AG08396 (cell line): ENCODE data around the gene AIF1.

ENCODE experiments used
- DNase-seq: peaks from one replicate; pipeline ENCODE4 v3.0.0; 2012; ENCODE audit warnings: low spot score, mixed read lengths

AIF1 gene

DNA sequence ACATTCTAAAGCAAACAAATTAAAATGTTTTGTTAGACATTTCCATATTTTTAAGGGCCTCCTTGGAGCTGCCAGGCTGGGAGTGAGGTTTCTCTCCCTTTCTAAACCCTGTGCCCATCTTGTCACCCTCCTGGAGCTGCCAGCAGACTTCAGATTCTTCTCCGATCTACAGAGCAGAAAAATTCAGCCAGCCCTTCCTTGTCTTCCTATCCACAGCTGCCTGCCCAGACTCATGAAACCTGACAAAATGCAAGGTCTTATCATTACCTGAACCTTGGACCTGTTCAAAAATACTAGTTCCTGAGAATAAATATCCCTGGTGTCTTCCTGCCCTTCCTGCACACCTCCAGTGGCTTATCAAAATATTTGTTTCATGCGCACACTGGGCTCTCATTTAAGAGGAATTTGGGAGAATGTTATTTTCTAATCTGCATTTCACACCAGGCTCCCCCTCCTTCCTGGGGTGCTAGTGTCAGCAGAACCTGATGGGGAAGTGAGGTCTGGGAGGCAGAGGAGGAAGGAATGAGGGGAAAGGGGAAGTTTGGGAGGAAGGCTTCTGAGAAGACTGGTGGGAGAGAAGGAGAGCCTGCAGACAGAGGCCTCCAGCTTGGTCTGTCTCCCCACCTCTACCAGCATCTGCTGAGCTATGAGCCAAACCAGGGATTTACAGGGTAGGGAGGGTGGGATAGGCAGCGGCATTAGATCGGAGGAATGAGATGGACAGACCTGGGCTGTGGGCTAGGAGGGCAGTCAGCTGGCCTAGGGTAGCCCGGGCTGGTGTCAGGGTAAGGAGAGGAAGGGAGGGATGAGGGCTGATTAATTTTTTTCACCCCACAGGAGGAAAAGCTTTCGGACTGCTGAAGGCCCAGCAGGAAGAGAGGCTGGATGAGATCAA lies at the start of gene AIF1:
TSS of gene AIF1 (plus strand) at position 551 of the 895 bp plus-strand sequence. CDS start at position 647, 96 bp downstream.
- no peak for DNase-seq

DNA sequence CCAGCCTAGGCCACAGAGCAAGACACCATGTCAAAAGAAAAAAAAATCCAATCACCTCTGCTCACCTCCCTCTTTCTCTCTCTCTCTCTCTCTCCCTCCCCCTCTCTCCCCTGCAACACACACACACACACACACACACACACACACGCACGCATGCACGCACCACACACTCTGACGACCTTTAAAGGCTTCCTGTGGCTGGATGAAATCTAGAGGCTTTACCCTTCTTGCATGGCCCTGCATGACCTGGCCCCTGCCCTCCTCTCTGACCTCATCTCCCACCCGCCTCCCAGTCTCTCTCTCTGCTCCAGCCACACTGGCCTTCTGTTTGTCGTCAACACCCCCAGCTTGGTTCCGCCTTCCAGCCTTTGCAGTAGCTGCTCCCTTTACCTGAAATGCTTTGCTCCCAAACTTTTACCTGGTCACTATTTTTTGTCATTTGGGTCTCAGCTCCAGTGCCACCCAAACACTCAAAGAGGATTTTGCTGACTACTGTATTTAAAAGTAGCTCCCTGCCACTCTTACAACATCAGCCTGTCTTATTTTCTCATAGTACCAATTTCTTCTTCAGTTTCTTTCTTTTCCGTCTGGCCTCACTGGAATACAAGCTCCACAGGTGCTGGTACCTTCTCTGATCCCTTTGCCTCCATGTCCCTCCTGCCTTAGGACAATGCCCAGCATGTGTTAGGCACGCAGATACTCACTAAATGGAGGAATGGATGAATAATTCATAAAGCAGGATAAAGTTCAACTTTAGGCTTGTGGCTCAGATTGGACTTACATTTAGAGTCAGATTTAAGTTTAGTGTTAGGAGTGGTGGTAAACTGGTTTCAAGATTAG lies 47.3 kb upstream of the AIF1 start:
- DNase-seq = no peak

DNA sequence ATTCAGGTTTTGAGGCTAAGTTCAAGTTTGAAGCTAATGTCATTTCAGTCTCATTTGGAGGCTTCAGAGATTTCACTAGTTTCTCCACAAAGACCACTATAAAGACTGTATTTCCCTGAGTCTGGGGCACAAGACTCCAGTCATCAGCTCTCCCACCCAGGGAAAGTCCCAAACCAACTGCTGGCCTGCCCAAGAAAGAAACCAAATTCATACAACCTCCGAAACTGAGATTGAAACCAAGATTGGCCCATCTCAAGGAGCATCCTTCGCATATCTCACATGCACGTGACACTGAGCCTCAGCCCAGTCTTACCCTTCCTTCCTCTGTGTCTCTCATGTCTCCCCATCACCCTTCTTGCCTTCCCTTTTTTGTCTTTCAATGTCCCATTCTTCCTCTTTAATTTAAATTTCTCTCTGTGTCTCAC lies 46.5 kb upstream of the AIF1 start:
- DNase-seq = no peak

DNA sequence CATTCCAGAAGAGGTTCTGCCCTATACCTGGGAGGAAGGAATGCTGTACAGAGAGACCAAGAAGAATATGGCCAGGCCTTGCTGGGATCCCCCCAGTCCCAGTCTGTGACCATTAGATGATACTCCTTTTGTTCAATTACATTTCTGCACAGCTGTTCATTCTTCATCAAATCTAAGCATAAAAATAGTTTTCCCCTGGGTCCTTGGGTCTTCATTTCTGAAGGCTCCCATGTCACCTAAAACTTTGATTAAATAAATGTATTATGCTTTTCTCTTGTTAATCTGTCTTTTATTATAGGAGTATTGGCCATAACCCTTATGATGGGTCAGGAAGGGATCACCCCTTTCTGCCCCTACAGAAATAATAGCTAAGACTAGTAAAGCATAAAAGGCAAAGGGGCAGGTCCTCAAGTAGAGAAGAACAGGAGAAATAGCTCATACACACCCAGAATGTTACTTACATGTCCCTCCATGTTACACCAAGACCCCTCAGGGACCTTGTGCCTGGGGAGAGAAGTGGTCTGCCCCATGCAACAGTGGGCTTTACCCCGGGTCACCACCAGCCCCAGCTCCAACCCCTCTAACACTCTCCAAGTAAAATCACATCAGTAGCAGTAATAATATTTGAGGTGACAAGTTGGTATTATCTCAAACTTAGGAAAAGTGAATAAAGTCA lies 45.0 kb upstream of the AIF1 start:
- DNase-seq = no peak

DNA sequence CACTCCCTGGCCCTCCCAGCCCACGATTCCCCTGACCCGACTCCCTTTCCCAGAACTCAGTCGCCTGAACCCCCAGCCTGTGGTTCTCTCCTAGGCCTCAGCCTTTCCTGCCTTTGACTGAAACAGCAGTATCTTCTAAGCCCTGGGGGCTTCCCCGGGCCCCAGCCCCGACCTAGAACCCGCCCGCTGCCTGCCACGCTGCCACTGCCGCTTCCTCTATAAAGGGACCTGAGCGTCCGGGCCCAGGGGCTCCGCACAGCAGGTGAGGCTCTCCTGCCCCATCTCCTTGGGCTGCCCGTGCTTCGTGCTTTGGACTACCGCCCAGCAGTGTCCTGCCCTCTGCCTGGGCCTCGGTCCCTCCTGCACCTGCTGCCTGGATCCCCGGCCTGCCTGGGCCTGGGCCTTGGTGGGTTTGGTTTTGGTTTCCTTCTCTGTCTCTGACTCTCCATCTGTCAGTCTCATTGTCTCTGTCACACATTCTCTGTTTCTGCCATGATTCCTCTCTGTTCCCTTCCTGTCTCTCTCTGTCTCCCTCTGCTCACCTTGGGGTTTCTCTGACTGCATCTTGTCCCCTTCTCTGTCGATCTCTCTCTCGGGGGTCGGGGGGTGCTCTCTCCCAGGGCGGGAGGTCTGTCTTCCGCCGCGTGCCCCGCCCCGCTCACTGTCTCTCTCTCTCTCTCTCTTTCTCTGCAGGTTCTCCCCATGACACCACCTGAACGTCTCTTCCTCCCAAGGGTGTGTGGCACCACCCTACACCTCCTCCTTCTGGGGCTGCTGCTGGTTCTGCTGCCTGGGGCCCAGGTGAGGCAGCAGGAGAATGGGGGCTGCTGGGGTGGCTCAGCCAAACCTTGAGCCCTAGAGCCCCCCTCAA lies 42.8 kb upstream of the AIF1 start, which contains the start of gene LTA:
TSS of gene LTA (plus strand) at position 249 of the 871 bp plus-strand sequence. CDS start at position 703, 454 bp downstream.
- DNase-seq = no peak

DNA sequence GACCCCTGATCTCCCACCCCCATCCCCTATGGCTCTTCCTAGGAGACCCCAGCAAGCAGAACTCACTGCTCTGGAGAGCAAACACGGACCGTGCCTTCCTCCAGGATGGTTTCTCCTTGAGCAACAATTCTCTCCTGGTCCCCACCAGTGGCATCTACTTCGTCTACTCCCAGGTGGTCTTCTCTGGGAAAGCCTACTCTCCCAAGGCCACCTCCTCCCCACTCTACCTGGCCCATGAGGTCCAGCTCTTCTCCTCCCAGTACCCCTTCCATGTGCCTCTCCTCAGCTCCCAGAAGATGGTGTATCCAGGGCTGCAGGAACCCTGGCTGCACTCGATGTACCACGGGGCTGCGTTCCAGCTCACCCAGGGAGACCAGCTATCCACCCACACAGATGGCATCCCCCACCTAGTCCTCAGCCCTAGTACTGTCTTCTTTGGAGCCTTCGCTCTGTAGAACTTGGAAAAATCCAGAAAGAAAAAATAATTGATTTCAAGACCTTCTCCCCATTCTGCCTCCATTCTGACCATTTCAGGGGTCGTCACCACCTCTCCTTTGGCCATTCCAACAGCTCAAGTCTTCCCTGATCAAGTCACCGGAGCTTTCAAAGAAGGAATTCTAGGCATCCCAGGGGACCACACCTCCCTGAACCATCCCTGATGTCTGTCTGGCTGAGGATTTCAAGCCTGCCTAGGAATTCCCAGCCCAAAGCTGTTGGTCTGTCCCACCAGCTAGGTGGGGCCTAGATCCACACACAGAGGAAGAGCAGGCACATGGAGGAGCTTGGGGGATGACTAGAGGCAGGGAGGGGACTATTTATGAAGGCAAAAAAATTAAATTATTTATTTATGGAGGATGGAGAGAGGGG lies 41.6 kb upstream of the AIF1 start:
- DNase-seq = no peak

DNA sequence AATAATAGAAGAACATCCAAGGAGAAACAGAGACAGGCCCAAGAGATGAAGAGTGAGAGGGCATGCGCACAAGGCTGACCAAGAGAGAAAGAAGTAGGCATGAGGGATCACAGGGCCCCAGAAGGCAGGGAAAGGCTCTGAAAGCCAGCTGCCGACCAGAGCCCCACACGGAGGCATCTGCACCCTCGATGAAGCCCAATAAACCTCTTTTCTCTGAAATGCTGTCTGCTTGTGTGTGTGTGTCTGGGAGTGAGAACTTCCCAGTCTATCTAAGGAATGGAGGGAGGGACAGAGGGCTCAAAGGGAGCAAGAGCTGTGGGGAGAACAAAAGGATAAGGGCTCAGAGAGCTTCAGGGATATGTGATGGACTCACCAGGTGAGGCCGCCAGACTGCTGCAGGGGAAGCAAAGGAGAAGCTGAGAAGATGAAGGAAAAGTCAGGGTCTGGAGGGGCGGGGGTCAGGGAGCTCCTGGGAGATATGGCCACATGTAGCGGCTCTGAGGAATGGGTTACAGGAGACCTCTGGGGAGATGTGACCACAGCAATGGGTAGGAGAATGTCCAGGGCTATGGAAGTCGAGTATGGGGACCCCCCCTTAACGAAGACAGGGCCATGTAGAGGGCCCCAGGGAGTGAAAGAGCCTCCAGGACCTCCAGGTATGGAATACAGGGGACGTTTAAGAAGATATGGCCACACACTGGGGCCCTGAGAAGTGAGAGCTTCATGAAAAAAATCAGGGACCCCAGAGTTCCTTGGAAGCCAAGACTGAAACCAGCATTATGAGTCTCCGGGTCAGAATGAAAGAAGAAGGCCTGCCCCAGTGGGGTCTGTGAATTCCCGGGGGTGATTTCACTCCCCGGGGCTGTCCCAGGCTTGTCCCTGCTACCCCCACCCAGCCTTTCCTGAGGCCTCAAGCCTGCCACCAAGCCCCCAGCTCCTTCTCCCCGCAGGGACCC lies 40.6 kb upstream of the AIF1 start:
- no peak for DNase-seq

DNA sequence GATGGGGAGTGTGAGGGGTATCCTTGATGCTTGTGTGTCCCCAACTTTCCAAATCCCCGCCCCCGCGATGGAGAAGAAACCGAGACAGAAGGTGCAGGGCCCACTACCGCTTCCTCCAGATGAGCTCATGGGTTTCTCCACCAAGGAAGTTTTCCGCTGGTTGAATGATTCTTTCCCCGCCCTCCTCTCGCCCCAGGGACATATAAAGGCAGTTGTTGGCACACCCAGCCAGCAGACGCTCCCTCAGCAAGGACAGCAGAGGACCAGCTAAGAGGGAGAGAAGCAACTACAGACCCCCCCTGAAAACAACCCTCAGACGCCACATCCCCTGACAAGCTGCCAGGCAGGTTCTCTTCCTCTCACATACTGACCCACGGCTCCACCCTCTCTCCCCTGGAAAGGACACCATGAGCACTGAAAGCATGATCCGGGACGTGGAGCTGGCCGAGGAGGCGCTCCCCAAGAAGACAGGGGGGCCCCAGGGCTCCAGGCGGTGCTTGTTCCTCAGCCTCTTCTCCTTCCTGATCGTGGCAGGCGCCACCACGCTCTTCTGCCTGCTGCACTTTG lies 39.6 kb upstream of the AIF1 start, which contains the start of gene TNF:
TSS of gene TNF (plus strand) at position 231 of the 567 bp plus-strand sequence. CDS start at position 408, 177 bp downstream.
- DNase-seq = no peak

DNA sequence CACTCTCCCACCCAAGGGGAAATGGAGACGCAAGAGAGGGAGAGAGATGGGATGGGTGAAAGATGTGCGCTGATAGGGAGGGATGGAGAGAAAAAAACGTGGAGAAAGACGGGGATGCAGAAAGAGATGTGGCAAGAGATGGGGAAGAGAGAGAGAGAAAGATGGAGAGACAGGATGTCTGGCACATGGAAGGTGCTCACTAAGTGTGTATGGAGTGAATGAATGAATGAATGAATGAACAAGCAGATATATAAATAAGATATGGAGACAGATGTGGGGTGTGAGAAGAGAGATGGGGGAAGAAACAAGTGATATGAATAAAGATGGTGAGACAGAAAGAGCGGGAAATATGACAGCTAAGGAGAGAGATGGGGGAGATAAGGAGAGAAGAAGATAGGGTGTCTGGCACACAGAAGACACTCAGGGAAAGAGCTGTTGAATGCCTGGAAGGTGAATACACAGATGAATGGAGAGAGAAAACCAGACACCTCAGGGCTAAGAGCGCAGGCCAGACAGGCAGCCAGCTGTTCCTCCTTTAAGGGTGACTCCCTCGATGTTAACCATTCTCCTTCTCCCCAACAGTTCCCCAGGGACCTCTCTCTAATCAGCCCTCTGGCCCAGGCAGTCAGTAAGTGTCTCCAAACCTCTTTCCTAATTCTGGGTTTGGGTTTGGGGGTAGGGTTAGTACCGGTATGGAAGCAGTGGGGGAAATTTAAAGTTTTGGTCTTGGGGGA lies 38.9 kb upstream of the AIF1 start:
- no peak for DNase-seq

DNA sequence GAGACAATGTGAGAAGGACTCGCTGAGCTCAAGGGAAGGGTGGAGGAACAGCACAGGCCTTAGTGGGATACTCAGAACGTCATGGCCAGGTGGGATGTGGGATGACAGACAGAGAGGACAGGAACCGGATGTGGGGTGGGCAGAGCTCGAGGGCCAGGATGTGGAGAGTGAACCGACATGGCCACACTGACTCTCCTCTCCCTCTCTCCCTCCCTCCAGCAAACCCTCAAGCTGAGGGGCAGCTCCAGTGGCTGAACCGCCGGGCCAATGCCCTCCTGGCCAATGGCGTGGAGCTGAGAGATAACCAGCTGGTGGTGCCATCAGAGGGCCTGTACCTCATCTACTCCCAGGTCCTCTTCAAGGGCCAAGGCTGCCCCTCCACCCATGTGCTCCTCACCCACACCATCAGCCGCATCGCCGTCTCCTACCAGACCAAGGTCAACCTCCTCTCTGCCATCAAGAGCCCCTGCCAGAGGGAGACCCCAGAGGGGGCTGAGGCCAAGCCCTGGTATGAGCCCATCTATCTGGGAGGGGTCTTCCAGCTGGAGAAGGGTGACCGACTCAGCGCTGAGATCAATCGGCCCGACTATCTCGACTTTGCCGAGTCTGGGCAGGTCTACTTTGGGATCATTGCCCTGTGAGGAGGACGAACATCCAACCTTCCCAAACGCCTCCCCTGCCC lies 38.0 kb upstream of the AIF1 start:
- no peak for DNase-seq

DNA sequence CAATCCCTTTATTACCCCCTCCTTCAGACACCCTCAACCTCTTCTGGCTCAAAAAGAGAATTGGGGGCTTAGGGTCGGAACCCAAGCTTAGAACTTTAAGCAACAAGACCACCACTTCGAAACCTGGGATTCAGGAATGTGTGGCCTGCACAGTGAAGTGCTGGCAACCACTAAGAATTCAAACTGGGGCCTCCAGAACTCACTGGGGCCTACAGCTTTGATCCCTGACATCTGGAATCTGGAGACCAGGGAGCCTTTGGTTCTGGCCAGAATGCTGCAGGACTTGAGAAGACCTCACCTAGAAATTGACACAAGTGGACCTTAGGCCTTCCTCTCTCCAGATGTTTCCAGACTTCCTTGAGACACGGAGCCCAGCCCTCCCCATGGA lies 37.5 kb upstream of the AIF1 start:
- DNase-seq = no peak

DNA sequence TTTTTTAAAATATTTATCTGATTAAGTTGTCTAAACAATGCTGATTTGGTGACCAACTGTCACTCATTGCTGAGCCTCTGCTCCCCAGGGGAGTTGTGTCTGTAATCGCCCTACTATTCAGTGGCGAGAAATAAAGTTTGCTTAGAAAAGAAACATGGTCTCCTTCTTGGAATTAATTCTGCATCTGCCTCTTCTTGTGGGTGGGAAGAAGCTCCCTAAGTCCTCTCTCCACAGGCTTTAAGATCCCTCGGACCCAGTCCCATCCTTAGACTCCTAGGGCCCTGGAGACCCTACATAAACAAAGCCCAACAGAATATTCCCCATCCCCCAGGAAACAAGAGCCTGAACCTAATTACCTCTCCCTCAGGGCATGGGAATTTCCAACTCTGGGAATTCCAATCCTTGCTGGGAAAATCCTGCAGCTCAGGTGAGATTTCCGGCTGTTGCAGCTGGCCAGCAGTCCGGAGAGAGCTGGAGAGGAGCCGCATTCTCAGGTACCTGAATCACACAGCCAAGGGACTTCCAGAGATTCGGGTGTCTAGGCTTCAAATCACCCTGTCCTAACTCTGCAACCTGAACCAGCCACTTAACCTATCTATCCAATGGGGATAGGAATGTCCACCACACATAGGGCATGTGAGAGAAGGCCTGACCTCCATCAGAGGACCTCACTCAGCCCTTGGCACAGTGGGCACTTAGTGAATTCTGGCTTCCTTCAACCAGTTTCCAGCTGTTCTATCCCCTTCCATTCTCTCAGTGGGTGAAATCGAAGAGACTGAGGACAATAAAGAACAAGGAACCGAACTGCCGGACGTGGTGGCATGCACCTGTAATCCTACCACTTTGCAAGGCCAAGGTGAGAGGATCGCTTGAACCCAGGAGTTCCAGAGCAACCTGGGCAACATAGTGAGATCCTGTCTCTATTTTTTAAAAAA lies 36.6 kb upstream of the AIF1 start:
- DNase-seq = no peak

DNA sequence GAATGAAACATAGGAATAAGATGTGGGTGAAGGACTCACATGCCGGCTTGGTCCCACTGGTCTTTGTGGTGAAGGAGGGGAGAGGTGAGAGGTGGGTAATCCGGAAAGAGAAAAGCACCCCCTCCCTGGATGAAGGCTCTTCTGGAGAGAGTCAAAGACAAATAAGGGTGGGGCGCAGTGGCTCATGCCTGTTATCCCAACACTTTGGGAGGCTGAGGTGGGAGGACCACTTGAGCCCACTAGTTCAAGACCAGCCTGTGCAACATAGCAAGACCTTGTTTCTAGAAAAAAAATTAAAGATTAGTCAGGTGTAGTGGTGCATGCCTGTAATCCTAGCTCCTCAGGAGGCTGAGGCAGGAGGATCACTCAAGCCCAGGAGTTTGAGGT lies 35.9 kb upstream of the AIF1 start:
- no peak for DNase-seq

DNA sequence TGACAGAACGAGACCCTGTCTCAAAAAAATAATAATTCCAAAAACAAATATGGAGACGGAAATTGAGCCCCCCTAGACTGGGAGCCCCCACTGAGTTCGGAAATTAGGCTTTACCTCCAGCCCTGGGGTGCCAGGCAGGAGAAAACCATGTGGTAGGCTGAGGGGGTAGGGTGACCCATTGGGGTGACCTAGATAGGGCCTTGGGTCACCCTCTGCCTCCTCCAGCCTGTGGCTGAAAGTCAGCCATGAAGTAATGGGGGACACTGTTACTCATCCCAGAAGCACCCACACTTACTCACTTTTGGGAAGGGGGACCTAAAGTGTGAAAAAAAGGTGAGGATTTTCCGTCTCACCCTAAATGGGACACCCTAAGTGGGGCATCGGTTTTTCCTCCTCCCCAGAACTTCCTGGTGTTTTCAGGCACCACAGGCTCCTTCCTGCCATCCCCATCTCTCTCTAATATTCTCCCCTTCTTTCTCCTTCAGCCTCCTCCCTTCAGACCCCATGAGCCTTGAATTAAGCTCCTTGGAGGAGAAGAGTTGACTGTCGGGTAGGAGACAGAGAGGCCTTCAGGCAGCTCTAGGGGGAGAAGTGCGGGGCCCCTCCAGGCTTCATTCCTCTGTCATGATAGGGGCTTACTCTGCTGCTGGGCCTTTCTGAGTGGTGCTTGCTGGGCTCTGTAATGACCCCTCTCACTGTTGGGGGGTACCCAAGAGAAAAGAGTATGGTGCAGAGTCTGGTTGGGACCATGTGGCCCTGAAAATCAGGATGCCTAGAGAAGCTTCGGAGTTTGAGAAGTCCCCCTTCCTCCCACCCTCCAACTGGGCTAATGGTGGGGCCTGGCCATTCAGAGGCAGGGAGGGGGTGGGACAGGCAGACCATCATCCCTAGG lies 35.2 kb upstream of the AIF1 start:
- DNase-seq = no peak

DNA sequence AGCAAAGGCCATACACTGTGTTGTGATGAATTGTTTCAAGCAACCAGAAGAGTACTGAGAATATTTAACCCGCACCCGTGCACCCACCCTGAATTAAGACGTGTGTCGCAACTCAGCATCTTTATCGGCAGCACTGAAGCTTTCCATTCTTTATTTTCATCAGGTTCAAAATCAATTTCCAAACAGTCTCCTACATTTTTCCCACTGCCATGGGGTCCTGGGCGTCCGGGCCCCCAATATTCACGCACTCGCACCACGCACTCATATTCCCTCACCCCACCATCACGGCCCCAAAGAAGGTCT lies 34.6 kb upstream of the AIF1 start:
- no peak for DNase-seq
